Neuronal stem cell (in vitro differentiated cells): Measurements from ENCODE around the gene TCHHL1.

Source experiments
- DNase-seq: peaks from one replicate; pipeline ENCODE4 v3.0.0-alpha.2; 2013; ENCODE audit warnings: low spot score
- H2AFZ ChIP-seq: one replicate; pipeline ENCODE4 v1.6.1; 2013; ENCODE audit warnings: mild to moderate bottlenecking, low read length, inconsistent platforms
- H2AK5ac ChIP-seq: 2 replicates; pipeline ENCODE4 v1.6.1; 2013; ENCODE audit warnings: low read depth, mild to moderate bottlenecking, inconsistent platforms, low read length, moderate library complexity, mixed read lengths
- H2BK120ac ChIP-seq: 2 replicates; pipeline ENCODE4 v1.6.1; 2013; ENCODE audit warnings: low read depth, mild to moderate bottlenecking, inconsistent platforms, low read length, moderate library complexity, mixed read lengths
- H2BK12ac ChIP-seq: one replicate; pipeline ENCODE4 v1.6.1; 2013; ENCODE audit warnings: low read length, inconsistent platforms
- H2BK15ac ChIP-seq: 2 replicates; pipeline ENCODE4 v1.6.1; 2013; ENCODE audit warnings: mild to moderate bottlenecking, low read length, inconsistent platforms, mixed read lengths
- H2BK5ac ChIP-seq: one replicate; pipeline ENCODE4 v1.6.1; 2013; ENCODE audit warnings: inconsistent platforms, mild to moderate bottlenecking, low read length, moderate library complexity
- H3K14ac ChIP-seq: one replicate; pipeline ENCODE4 v1.6.1; 2013; ENCODE audit warnings: low read length, inconsistent platforms
- H3K18ac ChIP-seq: 2 replicates; pipeline ENCODE4 v1.6.1; 2013; ENCODE audit warnings: low read length, inconsistent platforms
- H3K23ac ChIP-seq: 2 replicates; pipeline ENCODE4 v1.6.1; 2013; ENCODE audit warnings: low read depth, mild to moderate bottlenecking, mixed read lengths, low read length, inconsistent platforms; ENCODE audit not compliant: poor library complexity
- H3K27ac ChIP-seq: replicated peaks from 3 replicates; pipeline ENCODE4 v1.5.1; 2013; ENCODE audit warnings: low read length, inconsistent platforms
- H3K27me3 ChIP-seq, 3 experiments: 2 replicates each; pipeline ENCODE4 v1.6.1; 2013; ENCODE audit warnings: low read length in 3 of 3, mild to moderate bottlenecking in 2 of 3, inconsistent platforms in 1 of 3, low read depth in 1 of 3, mixed read lengths in 1 of 3, moderate library complexity in 1 of 3; ENCODE audit not compliant: control insufficient read depth in 3 of 3, insufficient read depth in 3 of 3
- H3K36me3 ChIP-seq, 2 donors: replicated peaks in 1 of 2; 2 replicates each; pipeline ENCODE4 v1.6.1; 2013; ENCODE audit warnings: low read length in 2 of 2; ENCODE audit not compliant: control insufficient read depth in 2 of 2, insufficient read depth in 2 of 2
- H3K4ac ChIP-seq: 2 replicates; pipeline ENCODE4 v1.6.1; 2013; ENCODE audit warnings: inconsistent platforms, mild to moderate bottlenecking, low read length, moderate library complexity
- H3K4me1 ChIP-seq, 2 donors: 1 replicate in 1 of 2; 2 replicates in 1 of 2; pipeline ENCODE4 v1.6.1; 2013; ENCODE audit warnings: low read length in 2 of 2, low read depth in 1 of 2; ENCODE audit not compliant: control insufficient read depth in 2 of 2, insufficient read depth in 1 of 2
- H3K4me2 ChIP-seq: one replicate; pipeline ENCODE4 v1.6.1; 2013; ENCODE audit warnings: mild to moderate bottlenecking, low read length, inconsistent platforms; ENCODE audit not compliant: insufficient read depth, poor library complexity, severe bottlenecking
- H3K4me3 ChIP-seq, 2 donors: 2 replicates each; pipeline ENCODE4 v1.5.1; 2013; ENCODE audit warnings: low read length in 2 of 2, mild to moderate bottlenecking in 2 of 2, inconsistent platforms in 1 of 2, moderate library complexity in 1 of 2
- H3K79me1 ChIP-seq: one replicate; pipeline ENCODE4 v1.6.1; 2013; ENCODE audit warnings: low read depth, mild to moderate bottlenecking, inconsistent platforms, low read length, moderate library complexity
- H3K9ac ChIP-seq: one replicate; pipeline ENCODE4 v1.6.1; 2013; ENCODE audit warnings: mild to moderate bottlenecking, low read depth, low read length, inconsistent platforms; ENCODE audit not compliant: poor library complexity
- H3K9me3 ChIP-seq, 2 donors: replicated peaks in 1 of 2; 2 replicates each; pipeline versions ENCODE3 to v1.6.1; 2013; ENCODE audit warnings: low read length in 2 of 2, mild to moderate bottlenecking in 2 of 2, inconsistent platforms in 1 of 2, low read depth in 1 of 2, mixed read lengths in 1 of 2, moderate library complexity in 1 of 2; ENCODE audit not compliant: control insufficient read depth in 2 of 2, insufficient read depth in 1 of 2
- H4K8ac ChIP-seq: one replicate; pipeline ENCODE4 v1.6.1; 2013; ENCODE audit warnings: low read depth, mild to moderate bottlenecking, inconsistent platforms, low read length, moderate library complexity
- H4K91ac ChIP-seq: one replicate; pipeline ENCODE4 v1.6.1; 2013; ENCODE audit warnings: low read length, low read depth, mild to moderate bottlenecking, inconsistent platforms; ENCODE audit not compliant: poor library complexity
- WGBS, 2 donors: extraction: QIAGEN DNeasy Blood & Tissue Kit; methylation state at CpG; one replicate each; pipeline ENCODE4 v1.1.7; 2013; ENCODE audit warnings: missing lambda C conversion rate in 2 of 2, mixed read lengths in 1 of 2; ENCODE audit not compliant: insufficient read length in 2 of 2, insufficient replicate concordance in 1 of 2; ENCODE audit errors: extremely low coverage in 2 of 2; 5-methylcytosine and 5-hydroxymethylcytosine counted together

The TCHHL1 gene

DNA sequence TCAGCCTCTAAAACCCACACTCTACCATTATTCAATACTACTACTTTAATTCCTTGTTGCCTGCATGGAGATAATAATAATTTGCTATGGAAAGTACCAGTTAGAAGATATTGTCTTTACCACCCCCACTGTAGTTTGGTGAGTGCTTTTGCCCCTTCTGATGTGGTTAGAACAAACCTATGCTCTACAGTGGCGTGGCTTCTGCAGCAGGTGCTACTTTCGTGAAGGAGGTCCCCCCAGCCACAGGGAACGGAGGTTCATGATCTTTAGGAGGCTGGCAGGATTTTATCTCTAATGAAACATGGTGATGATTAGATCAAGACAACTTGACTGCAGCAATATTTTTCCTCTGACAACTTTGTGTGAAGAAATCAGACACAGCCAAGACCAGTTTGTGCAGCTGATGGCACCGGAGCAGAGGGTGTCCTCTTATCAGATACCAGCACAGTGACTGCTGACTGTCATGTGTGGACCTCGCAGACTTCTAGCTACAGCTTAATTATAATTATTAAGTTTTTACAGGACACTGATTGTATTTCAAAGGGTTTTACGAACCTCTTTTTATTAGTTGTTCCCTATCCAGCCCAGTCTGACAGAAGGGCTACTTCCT lies 37.1 kb upstream of the TCHHL1 start:
- H2AK5ac ChIP-seq, result no peak overlapping the region
- no peak overlapping the region for H4K8ac ChIP-seq
- peaks cover 0 to 8% of the 10 kb centered on the region in 2 donors for H3K9me3 ChIP-seq
- H3K4me2 ChIP-seq, result no peak overlapping the region
- H2BK12ac ChIP-seq, result no peak overlapping the region
- no peak for DNase-seq
- H3K4me1 ChIP-seq, result no peaks in the 10 kb centered on the region
- H3K27ac ChIP-seq, result no peak overlapping the region
- no peak overlapping the region for H3K4ac ChIP-seq
- no peak overlapping the region for H3K9ac ChIP-seq
- no peak overlapping the region for H4K91ac ChIP-seq
- H3K23ac ChIP-seq, result no peak overlapping the region
- WGBS, 2 donors, result no CpG with 5 or more reads among the region's 6 CpGs
- no peak overlapping the region for H2BK5ac ChIP-seq
- no peaks in the 10 kb centered on the region for H3K79me1 ChIP-seq
- H3K36me3 ChIP-seq, result no peaks in the 10 kb centered on the region
- no peak overlapping the region for H3K4me3 ChIP-seq
- H2AFZ ChIP-seq, result no peak overlapping the region
- H3K18ac ChIP-seq, result no peak overlapping the region
- no peak overlapping the region for H3K14ac ChIP-seq
- H3K27me3 ChIP-seq, result peaks cover 0 to 8% (median 0%) of the 10 kb centered on the region in 3 experiments
- H2BK15ac ChIP-seq, result no peak overlapping the region
- H2BK120ac ChIP-seq, result no peak overlapping the region

DNA sequence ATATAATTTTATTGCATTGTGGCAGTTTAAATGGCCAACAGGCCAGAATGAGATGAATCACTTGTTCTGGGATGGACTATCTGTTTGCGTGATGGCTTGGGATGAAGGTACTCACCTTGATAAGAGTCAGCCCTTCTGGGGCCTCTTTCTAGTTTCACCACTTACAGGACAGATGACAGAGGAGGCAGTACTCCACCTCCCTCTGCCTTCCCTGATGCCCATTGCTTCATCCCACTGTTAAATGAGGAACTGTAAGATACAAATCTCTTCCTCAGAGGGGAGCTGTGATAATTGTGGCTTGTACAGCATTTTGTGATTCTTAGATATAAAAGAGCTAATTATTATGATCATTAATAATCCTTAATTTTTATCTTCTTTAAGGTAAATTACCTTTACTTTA lies 30.1 kb upstream of the TCHHL1 start:
- no peak for DNase-seq
- Histone ChIP-seq H4K91ac (no peak overlapping the region), H3K36me3 (no peaks in the 10 kb centered on the region), H3K18ac (no peak overlapping the region), H2BK15ac (no peak overlapping the region), H3K79me1 (no peaks in the 10 kb centered on the region), H3K27me3 (peaks cover 0 to 9% (median 5%) of the 10 kb centered on the region in 3 experiments), H3K27ac (no peak overlapping the region), H3K4me1 (no peaks in the 10 kb centered on the region), H3K14ac (no peak overlapping the region), H3K4me3 (no peak overlapping the region), H2AK5ac (no peak overlapping the region), H2AFZ (no peak overlapping the region), H3K4ac (no peak overlapping the region), H3K4me2 (no peak overlapping the region), H4K8ac (no peak overlapping the region), H2BK5ac (no peak overlapping the region), H3K9ac (no peak overlapping the region), H2BK12ac (no peak overlapping the region), H2BK120ac (no peak overlapping the region), H3K23ac (no peak overlapping the region), H3K9me3 (peaks cover 0 to 5% of the 10 kb centered on the region in 2 donors)
- WGBS, 2 donors, result no CpG with 5 or more reads among the region's 1 CpG

DNA sequence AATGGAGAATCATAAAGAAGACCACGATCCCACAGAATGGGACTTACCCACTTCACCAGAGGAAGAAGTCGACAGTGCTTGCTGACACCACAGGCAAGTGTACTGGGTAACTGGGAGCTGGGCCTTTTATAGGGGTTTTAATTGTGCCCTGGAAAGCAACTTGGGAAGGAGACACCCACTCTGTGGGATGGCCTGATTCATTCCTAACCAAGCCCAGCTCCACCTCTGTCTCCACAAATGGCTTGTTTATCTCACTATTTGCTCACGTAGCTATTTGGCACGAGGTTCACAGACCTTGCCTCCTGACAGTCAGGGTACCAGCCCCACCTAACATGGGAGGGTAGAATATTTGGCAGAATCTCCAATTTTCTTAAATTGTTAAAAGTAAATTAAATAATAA lies 26.5 kb upstream of the TCHHL1 start, which contains the start of gene TCHH:
TCHH (minus strand) TSS at position 101 of the 400 bp plus-strand sequence. CDS start 1,364 bp downstream, outside the sequence.
- peaks cover 0 to 14% of the 10 kb centered on the region in 2 donors for H3K4me1 ChIP-seq
- peaks cover 19 to 39% (median 34%) of the 10 kb centered on the region in 3 experiments for H3K27me3 ChIP-seq
- no peak within 1 kb of the TSS for H3K23ac ChIP-seq
- WGBS, 2 donors, result no CpG with 5 or more reads among the region's 4 CpGs
- H3K18ac ChIP-seq, result no peak within 1 kb of the TSS
- H3K4me2 ChIP-seq, result no peak within 1 kb of the TSS
- no peak within 1 kb of the TSS for H2AK5ac ChIP-seq
- peaks cover 2% of the 10 kb centered on the region for H3K79me1 ChIP-seq
- H3K4me3 ChIP-seq, result no peak within 1 kb of the TSS
- no peak within 1 kb of the TSS for H4K8ac ChIP-seq
- H3K14ac ChIP-seq, result no peak within 1 kb of the TSS
- no peak within 1 kb of the TSS for H2BK15ac ChIP-seq
- peaks cover 0 to 23% of the 10 kb centered on the region in 2 donors for H3K9me3 ChIP-seq
- H2BK12ac ChIP-seq, result no peak within 1 kb of the TSS
- H2BK120ac ChIP-seq, result no peak within 1 kb of the TSS
- no peak within 1 kb of the TSS for H2BK5ac ChIP-seq
- H3K36me3 ChIP-seq, result no peaks in the 10 kb centered on the region
- no peak within 1 kb of the TSS for H3K4ac ChIP-seq
- H4K91ac ChIP-seq, result no peak within 1 kb of the TSS
- no peak within 1 kb of the TSS for H2AFZ ChIP-seq
- H3K27ac ChIP-seq, result no peak within 1 kb of the TSS
- no peak within 1 kb of the TSS for H3K9ac ChIP-seq
- no peak for DNase-seq

DNA sequence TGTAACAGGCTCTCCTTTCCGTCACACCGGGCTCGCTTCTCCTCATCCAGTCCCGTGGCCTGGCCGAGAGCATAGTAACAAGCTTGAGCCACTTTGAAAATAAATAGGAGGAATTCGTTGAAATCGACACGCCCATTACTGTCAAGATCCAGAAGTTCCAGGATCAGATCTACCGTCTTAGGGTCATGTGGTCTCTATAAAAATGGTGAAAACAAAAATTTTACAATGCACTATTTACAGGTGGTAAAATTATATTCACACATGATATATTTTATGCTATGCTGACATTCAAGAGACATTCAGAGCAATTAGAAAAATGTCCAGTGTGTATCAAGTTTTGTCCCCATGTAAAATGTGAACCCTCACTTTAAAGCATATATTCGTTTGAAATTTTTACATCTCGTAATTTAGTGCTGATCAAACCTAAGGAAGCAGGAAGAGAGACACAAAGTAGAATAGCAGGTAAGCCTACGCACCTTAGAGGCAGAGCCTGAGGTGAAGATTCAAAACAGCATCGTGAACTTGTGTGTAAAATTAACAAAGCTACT lies 24.1 kb upstream of the TCHHL1 start:
- no peak overlapping the region for H4K8ac ChIP-seq

More for the DNA sequence above, 24.1 kb upstream of the TCHHL1 start:
- no CpG with 5 or more reads among the region's 13 CpGs for WGBS, 2 donors
- H3K79me1 ChIP-seq, result peaks cover 2% of the 10 kb centered on the region
- no peak overlapping the region for H3K4ac ChIP-seq
- H3K4me3 ChIP-seq, result peak overlapping the region in 1 of 2 donors; percentile 30
- H2BK15ac ChIP-seq, result no peak overlapping the region
- peaks cover 43 to 62% (median 58%) of the 10 kb centered on the region in 3 experiments for H3K27me3 ChIP-seq
- no peak for DNase-seq
- H2BK120ac ChIP-seq, result no peak overlapping the region
- H3K36me3 ChIP-seq, result no peaks in the 10 kb centered on the region
- no peak overlapping the region for H2BK5ac ChIP-seq
- H3K4me1 ChIP-seq, result peaks cover 0 to 16% of the 10 kb centered on the region in 2 donors
- H3K27ac ChIP-seq, result no peak overlapping the region
- no peak overlapping the region for H2AK5ac ChIP-seq
- no peak overlapping the region for H3K14ac ChIP-seq
- H3K9me3 ChIP-seq, result peaks cover 14 to 43% of the 10 kb centered on the region in 2 donors
- no peak overlapping the region for H2BK12ac ChIP-seq
- H2AFZ ChIP-seq, result peak overlapping the region; percentile 87
- H3K4me2 ChIP-seq, result peak overlapping the region; percentile 53
- H3K9ac ChIP-seq, result no peak overlapping the region
- H3K23ac ChIP-seq, result no peak overlapping the region
- H3K18ac ChIP-seq, result no peak overlapping the region
- H4K91ac ChIP-seq, result no peak overlapping the region
